GM19452 (cell line): ENCODE data around the gene NTN5.
"Not testable (repeated sequence)": the region's sequence is repeated elsewhere in the genome, so short reads cannot be mapped to it uniquely, and the experiment has no call there.

Experiments
- ATAC-seq: cut with Tn5 transposase; IDR thresholded peaks from one replicate; pipeline ENCODE4 v1.9.1; 2021; ENCODE audit not compliant: unreplicated experiment

NTN5 gene

GRCh38 chr19:48670699-48671445 is 1.9 kb downstream of the NTN5 start:
- ATAC-seq: no peak

- ATAC-seq: no peak
Observed at GRCh38 chr19:48669903-48670668, 2.7 kb downstream of the NTN5 start.

- ATAC-seq: no peak
Observed at GRCh38 chr19:48668761-48669160, 4.1 kb downstream of the NTN5 start.

- ATAC-seq: no peak
Observed at GRCh38 chr19:48668332-48668731, 4.5 kb downstream of the NTN5 start.

- ATAC-seq: no peak
Observed at GRCh38 chr19:48665786-48666185, 7.0 kb downstream of the NTN5 start.

GRCh38 chr19:48664476-48664875 is 8.3 kb downstream of the NTN5 start:
- ATAC-seq: no peak

GRCh38 chr19:48663667-48664066 is 9.2 kb downstream of the NTN5 start:
- no peak for ATAC-seq

- no peak for ATAC-seq
Observed at GRCh38 chr19:48661711-48662090, 11.1 kb downstream of the NTN5 start.

- peak; percentile 83 for ATAC-seq
Observed at GRCh38 chr19:48660852-48661710, 11.7 kb downstream of the NTN5 start.

- no peak for ATAC-seq
Observed at GRCh38 chr19:48659768-48660167, 13.0 kb downstream of the NTN5 start.

- ATAC-seq: no peak
Observed at GRCh38 chr19:48658483-48658882, 14.3 kb downstream of the NTN5 start.

- ATAC-seq: not testable (repeated sequence)
Observed at GRCh38 chr19:48657828-48658227, 15.0 kb downstream of the NTN5 start.

- no peak for ATAC-seq
Observed at GRCh38 chr19:48656840-48657474, 15.9 kb downstream of the NTN5 start.

GRCh38 chr19:48654299-48655059 is 18.3 kb downstream of the NTN5 start:
- no peak for ATAC-seq

GRCh38 chr19:48651683-48652048 is 21.2 kb downstream of the NTN5 start:
- no peak for ATAC-seq

GRCh38 chr19:48650974-48651682 is 21.7 kb downstream of the NTN5 start:
- ATAC-seq: no peak

- ATAC-seq: no peak
Observed at GRCh38 chr19:48648134-48648533, 24.7 kb downstream of the NTN5 start.

GRCh38 chr19:48646722-48647216 is 26.0 kb downstream of the NTN5 start:
- no peak for ATAC-seq

GRCh38 chr19:48646001-48646721 is 26.7 kb downstream of the NTN5 start, which contains the start of gene CA11:
Gene CA11, minus strand, starts transcription at chr19:48646187. Its CDS starts 555 bp downstream, at chr19:48645632.
- ATAC-seq: peak; percentile 63
